ENCODE data around the gene ATF3.
"Not testable (repeated sequence)": the region's sequence is repeated elsewhere in the genome, so short reads cannot be mapped to it uniquely, and the experiment has no call there.

The ATF3 gene

DNA sequence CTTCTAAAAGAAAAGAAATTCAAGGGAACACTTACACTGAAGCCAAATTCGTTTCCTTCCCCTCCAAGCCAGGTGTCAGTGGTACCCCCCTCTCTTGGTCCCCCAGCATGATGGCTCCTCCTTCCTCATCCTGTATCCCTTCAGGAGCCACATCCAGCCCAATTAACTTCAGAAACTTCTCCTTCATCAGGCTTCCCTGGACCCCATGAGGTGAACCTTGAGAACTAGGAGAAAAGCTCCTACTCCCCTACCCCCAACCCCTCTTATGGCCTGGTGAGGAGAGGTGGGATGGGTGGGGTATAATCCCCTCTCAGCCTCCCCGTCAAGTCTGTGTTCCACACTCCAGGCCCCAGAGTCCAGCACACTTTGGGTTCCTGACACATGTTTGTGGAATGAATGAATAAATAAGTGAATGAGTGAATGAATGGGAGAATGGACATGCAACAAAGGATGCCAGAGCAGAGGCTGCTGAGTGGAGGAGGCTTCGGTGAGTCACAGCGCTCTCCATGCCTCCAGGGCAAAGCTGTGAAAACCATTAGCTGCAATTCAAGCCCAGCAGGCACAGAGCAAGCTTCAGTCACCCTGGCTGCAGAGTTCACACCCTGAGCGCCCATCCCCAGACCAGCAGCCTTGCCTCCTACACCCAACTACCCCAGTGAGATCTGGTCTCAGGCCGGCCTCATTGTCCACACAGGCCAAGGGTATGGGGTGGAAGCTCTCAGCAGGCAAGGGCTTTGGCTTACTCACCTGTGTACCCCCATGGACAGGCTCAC is 47.3 kb downstream of the ATF3 start:
- DNase-seq: no peak

GRCh38 chr1:212656730-212657129 is 48.2 kb downstream of the ATF3 start:
- no peak for DNase-seq

DNA sequence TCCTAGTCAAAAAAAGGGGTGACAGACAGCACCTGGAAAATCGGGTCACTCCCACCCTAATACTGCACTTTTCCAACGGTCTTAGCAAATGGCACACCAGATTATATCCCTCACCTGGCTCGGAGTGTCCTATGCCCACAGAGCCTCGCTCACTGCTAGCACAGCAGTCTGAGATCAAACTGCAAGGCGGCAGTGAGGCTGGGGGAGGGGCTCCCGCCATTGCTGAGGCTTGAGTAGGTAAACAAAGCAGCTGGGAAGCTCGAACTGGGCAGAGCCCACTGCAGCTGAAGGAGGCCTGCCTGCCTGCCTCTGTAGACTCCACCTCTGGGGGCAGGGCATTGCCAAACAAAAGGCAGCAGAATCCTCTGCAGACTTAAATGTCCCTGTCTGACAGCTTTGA is 49.7 kb downstream of the ATF3 start:
- not testable (repeated sequence) for DNase-seq

DNA sequence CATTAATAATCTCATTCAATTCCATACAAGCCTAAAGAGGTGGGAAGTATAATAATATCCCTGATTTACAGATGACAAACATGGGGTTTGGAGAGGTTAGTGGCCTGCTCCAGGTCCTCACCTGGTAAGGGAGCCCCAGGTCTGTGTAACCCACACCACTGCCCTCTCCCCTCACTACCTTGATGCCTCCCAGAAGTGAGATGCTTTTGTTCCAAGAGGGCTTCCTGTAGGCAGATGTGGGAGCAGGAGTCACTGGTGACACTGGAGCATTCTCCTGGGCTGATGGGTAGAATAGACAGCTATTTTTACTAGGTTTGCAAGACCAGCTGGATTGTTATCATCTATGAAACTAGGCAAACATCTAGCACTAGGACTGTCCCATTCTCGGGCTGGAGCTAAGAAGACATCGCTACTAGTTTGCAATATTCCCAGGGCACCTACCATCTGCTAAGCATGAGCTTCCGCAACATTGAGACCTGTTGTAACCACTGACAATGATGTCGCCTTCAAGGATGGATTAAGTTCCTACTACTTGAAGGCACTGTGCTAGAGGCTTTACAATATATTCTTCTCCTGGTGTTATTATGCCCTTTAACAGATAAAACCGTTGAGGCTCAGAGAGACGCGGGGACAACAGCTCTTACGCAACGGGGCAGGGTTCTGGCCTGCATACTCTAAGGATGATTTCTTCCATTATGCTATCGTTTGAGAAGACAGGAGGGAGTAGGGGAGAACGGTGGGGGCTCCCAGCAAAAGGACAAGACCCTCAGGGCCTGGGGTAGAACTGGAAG is 56.0 kb downstream of the ATF3 start:
- DNase-seq: no peak

DNA sequence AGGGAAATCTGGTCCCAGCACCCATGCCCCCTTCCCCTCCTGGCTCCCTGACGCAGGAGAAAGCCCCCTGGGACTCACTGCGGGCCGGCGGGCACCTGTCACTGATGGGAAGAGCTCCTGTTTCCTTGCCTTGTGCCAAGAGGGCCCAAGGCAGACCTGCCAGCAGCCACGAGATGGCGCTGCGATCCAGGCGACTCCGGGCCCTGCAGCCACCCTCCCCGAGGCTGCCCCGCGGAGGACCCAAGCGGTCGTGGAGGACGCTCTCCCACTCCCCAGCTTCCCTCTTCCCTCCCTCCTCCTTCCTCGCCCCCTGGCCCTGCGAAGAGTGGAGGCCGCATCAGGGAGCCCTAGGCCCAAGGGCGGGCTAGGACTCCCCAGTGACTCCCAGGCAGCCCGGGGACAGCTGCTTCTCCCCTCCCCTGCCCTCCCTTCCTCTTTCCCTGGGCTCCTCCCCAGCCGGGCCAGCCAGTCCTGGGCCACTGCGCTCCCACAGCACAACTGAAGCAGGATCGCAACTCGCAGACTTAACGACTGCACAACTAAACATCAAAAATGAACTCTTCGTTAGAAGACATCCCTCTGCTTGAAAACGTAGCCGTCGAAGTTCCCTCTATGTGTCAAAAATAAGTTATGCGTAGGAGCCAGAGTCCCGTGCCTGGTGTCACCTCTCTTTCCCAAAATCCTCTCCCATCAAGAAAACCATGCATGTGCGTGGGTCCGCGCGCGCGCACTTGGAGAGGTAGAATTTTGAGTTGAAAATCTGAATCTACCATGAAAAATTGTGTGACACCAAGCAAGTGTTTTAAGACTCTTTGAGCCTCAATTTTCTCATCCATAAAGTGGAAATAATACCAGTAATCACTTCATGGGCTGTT is 56.9 kb downstream of the ATF3 start:
- DNase-seq: peak; percentile 92

GRCh38 chr1:212666116-212666775 is 57.7 kb downstream of the ATF3 start:
- DNase-seq: no peak

- no peak for DNase-seq
These were observed 58.9 kb downstream of the ATF3 start for GRCh38 chr1:212667223-212668139.

- DNase-seq: no peak
These were observed 59.9 kb downstream of the ATF3 start for GRCh38 chr1:212668477-212668876.

DNA sequence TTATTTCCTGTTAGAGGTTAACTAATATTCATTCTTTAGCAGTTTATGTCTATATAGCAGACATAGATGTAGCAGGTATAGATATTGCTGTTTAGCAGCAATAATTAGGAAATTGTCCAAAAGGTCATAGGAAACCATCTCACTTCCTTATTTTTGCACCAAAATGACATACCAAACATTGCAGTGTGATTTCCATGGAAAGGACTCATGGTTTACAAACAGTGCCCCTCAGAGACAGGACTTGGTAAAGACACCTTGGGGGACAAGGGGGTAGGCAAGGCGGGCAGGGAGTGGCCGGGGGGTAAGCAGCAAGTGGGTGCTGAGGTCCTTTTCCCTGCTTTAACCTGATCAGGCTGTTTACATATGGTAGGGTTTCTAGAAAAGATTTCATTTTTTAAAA is 60.5 kb downstream of the ATF3 start:
- DNase-seq: no peak

DNA sequence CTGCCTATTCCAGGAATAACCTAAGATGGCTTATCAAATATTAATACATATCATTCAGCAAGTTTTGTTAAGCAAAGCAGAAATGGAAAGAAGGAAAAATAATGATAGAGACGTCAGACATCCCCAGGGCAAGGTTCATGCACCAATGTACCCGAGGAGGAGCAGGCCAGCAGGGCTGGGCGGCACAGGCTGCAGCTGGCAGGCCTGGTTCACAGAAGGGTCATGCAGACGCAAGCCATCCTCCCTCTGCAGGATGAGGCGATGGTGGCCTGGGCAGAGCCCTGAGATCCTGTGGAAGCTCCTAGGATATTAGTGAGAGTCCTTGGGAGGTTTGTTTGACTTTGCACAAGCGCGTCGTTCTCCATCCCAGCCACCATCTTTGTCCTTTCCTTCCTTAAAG is 61.0 kb downstream of the ATF3 start:
- no peak for DNase-seq

GRCh38 chr1:212670301-212670700 is 61.7 kb downstream of the ATF3 start:
- no peak for DNase-seq

Measured in activated CD8-positive, alpha-beta memory T cell treated with anti-CD3 and anti-CD28 coated beads, Interleukin-2, amount 50 U/mL, for 48 hours (primary cell).